NB4 (cell line): Measurements from ENCODE around the gene BAHCC1.

ENCODE experiments used
- CTCF ChIP-seq: IDR thresholded peaks from one replicate; pipeline ENCODE4 v1.5.1; 2012; ENCODE audit warnings: low read depth, low read length
- MAX ChIP-seq: IDR thresholded peaks from 2 replicates; pipeline ENCODE4 v1.6.1; 2011; ENCODE audit warnings: low read depth, low read length
- MYC ChIP-seq: IDR thresholded peaks from 2 replicates; pipeline ENCODE4 v1.6.1; 2011; ENCODE audit warnings: low read depth, low read length
- POLR2A ChIP-seq: IDR thresholded peaks from 2 replicates; pipeline ENCODE4 v1.6.1; 2011; ENCODE audit warnings: mild to moderate bottlenecking; ENCODE audit not compliant: insufficient read length; ENCODE audit errors: extremely low read depth

- no peak for TF ChIP-seq CTCF
- TF ChIP-seq POLR2A = no peak
- no peak for TF ChIP-seq MAX
- TF ChIP-seq MYC = no peak
Observed at GRCh38 chr17:81419319-81419885, 24.1 kb downstream of the BAHCC1 start.
